Stimulated activated CD4-positive, alpha-beta T cell treated with anti-CD3 and anti-CD28 coated beads, Interleukin-2, amount 100 ng/mL, for 4 hours (primary cell): ENCODE data around the gene SH3BP4.

Experiments
- DNase-seq: peaks from one replicate; pipeline ENCODE4 v3.0.0-alpha.2; 2020; ENCODE audit warnings: low read depth

The SH3BP4 gene

DNA sequence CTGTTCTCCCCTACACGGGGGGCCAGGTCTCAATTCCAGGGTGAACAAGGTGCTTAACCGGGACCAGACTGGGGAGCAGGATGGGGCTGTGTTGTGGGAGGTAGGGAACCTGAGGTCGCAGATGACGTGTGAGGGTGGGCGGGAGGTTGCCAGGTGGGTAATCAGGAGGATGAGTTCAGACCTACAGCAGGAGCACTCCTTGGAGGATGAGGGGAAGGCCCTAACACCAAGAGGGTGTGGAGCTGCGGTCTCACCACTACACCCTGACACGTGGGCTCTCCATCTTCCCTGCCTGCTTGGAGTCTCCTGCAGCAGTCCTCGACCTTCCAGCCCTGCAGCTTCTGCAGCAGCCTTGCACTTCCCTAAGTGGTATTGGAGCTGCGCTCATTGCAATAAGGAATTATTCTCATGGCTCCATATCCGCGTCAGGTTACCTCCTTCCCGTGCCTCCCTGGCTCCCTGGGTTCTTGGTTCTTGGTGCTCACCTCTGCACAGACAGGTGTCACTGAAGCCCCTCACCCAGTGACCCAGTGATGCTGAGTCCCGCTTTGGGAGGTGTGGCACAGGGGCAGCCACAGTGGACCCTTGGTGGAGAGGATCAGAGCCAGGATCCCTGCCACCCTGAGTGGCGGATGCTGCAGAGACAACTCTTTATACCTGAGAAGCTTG, 15.5 kb downstream of the SH3BP4 start:
- DNase-seq, result no peak

GRCh38 chr2:234967870-234968208, 16.0 kb downstream of the SH3BP4 start:
- DNase-seq, result no peak

- no peak for DNase-seq
These were observed 17.0 kb downstream of the SH3BP4 start for GRCh38 chr2:234968631-234969305.

DNA sequence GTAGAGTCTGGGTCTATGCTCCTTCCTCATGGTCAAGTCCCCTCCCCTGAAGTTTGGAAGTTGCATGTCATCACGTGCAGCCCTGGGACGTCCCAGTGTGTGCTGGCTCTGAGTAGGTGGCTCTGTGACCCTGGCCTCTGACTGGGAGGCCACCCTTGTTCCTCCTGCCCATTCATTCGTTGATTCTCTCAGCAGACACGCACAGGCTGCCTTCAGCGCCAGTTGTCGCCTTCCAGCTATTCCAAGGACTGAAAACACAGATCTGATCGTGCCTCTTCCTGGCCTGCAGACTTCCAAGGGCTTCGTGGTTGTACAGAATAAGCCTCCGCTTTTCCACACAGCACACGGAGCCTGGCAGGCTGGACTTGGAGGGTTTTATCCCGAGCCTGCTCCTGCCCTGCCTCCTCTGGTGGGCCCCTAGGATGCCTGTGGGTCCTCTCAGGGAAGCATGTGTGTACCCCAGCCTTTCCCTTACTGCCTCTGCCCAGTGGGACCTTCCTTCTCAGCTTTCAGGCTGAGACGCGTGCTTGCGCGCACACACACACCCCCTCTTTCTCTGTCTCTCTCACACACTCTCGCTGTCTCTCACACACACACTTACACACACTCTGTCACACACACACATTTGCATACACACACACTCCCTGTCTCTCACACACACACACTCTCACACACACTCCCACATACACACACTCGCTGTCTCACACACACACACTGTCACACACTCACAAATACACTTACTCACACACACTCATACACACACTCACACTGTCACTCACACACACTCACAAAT, 17.7 kb downstream of the SH3BP4 start:
- no peak for DNase-seq

GRCh38 chr2:234970099-234970440, 18.3 kb downstream of the SH3BP4 start:
- no peak for DNase-seq

GRCh38 chr2:234970477-234970882, 18.7 kb downstream of the SH3BP4 start:
- no peak for DNase-seq

DNA sequence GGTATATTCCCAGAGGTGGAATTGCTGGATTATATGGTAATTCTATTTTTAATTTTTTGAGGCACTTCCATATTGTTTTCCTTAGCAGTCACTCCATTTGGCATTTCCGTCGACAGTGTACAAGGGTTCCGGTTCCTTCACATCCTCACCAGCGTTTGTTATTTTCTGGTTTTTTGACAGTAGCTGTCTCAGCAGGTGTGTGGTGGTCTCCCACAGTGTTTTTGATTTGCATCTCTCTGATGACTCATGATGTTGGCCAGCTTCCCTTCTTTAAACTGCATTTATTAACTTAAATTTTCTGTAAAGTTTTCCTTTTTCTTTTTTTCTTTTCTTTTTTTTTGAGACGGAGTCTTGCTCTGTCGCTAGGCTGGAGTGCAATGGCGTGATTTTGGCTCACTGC, 19.7 kb downstream of the SH3BP4 start:
- no peak for DNase-seq

DNA sequence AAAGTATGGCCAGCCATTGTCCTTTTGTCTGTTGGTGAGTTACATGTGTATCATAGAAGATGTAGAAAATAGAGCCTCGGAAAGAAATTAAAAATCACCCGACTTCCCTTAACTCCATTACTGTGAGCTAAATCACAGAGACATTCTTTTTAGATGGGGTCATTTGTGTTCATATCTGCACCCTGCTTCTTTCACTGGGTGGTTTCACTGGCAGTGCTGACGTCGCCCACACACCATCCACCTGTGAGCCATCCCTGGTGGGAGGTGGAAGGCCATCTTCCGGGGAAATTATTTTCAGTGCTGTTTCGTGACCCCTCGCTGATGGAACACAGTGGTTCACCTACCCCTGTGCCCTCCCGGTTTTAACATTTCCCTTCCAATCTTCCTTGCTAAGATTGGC, 21.2 kb downstream of the SH3BP4 start:
- no peak for DNase-seq

DNA sequence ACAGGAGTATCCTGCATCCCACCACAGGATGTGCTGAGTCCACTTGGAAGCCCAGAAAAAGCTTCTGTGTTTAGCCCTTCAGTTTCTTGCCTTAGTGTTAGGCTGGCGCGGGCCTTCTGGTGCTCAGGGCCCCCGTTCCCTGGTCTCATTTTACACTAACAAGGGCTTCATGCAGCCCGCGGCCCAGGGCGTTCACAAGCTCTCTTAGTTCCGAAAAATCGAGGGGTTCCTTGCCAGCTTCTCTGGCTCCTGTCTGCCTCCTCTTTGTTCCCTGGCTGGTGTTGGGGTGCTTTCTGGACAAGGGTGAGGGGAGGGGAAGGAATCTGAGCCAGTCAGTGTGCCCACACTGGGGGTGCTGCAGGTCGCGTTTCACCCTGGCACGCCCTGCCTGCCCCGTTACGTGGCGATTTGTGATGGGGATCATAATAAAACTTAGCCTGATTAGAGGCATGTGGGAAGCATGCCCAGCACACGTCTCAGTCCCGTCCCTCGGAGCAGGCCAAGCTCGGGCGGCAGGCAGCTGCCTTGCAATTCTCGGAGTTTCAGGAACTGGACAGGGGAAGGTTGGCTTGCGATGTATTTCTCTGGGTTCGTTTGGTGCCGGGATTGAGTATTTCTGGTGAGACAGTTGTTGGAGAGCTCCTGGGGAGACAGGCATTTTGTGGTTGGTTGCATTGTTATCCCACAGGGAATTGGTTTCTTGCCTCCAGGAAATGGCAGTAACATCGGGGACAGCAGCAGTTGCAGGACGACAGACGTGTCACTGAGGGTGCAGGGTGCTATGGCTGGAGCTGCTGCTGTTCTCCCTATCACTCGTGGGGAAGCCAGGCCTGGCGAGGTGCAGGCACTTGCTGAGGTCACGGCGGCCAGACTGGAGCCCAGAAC, 22.9 kb downstream of the SH3BP4 start:
- DNase-seq, result no peak

DNA sequence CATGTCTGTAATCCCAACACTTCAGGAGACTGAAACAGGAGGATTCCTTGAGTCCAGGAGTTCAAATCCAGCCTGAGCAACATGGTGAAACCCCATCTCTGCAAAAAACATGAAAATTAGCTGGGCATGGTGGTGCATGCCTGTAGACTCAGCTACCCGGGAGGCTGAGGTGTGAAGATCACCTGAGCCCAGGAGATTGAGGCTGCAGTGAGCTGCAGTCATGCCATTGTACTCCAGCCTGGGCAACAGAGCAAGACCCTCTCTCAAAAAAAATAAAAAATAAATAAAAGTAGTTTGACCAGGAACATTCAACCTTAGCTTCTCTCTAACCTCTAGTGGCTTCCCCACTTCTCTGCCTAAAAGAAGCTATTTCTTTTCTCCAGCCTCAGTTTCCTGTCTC, 23.8 kb downstream of the SH3BP4 start:
- no peak for DNase-seq

GRCh38 chr2:234976479-234977227, 24.8 kb downstream of the SH3BP4 start:
- no peak for DNase-seq

DNA sequence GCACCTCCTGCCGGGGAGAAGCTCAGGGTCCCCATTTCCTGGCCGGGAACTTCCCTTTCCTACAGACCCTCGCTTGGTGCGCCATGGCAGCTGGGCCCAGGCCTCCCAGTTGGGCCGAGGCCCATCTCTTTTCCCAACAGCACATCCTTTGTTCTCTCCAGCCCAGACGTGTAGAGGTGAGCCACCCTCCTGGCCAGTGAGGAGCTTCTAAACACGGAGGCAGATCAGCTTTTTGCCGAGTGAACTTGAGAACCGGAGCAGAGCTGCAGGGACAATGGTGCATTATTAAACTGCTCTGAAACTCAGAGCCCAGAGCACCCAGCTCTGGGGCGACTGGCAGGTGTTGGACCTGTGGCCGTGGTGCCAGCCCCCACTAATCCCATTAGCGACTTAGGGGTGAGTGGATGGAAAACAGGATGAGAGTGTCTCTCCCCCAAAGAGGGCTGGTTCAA, 25.4 kb downstream of the SH3BP4 start:
- DNase-seq, result no peak

- DNase-seq, result no peak
These were observed 26.8 kb downstream of the SH3BP4 start for GRCh38 chr2:234978466-234979203.

GRCh38 chr2:234979204-234980167, 27.7 kb downstream of the SH3BP4 start:
- DNase-seq, result no peak

DNA sequence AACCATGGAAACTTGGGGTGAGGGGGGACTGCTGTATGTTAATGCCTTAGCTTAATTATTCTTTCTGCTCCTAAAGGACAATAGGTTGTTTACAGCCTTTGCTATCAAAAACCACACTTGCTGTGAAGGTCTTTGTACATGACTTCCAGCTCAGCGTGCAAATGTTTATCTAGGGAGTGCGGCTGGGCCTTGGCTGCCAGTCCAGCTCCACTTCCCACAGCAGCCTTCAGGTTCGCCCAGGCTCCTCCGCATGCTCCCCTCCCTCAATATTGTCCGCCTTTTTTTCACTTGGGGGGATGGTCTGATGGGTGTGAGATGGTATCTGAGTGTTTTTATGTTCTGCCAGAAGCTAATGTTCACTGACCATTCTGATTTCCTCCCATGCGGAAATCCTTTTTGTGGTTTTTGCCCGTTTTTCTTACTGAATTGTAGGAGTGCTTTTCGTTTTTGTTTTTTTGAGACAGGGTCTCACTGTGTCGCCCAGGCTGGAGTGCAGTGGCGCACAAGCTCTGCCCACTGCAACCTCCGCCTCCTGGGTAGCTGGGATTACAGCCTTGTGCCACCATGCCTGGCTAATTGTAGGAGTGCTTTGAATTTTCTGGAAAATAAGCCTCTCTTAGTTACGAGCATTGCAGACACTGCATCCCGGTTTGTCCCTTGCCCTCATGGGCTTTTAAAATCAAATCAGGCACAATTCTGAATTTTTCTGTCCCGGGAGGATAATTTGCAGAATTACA, 28.8 kb downstream of the SH3BP4 start:
- no peak for DNase-seq

DNA sequence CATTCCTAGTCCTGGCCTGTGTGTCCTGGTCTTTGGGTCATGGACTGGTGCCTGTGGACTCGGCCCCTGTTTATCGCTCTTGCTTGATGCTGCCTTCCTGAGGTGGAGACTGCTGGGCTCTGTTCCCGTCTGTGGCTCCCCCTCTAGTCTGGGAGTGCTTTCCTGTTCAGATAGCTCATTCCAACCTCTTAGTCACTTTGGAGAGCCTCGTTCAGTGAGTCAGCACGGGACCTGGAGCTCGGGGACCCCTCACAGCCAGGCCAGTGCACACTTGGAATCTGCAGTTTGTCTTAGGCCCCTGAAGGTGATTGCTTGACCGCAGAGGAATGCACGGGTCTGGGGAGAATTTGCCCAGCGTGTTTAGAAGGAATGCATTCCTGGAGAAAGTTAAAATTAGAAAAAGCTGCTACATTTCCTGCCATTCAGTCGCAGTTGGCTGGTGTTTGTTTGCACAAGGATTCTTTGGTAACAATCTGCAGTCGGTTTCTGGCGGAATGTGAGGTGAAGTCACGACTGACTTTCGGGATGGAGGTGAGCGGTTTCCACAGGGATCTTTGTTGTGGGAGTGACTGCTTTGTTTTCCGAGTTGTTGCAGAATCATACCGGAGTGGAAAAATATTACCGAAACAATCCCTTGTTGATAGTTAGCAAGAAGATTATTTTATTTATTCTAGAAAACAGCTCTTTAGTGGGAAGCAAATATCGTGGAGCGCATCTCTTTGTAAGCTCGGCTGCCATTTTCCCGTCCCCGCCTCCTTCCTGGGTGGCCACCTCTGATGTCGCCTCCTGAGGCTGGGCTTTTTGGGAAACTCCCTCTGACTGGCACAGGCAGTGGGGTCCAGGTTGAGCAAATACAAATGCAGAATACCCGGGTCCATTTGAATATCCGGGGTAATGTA, 29.6 kb downstream of the SH3BP4 start:
- no peak for DNase-seq

- no peak for DNase-seq
These were observed 30.4 kb downstream of the SH3BP4 start for GRCh38 chr2:234982096-234982834.
